SK-N-MC (cell line): ENCODE measurements around the gene FGD6.

ENCODE experiments used
- DNase-seq: peaks from one replicate; pipeline ENCODE4 v3.0.0-alpha.2; 2011; ENCODE audit warnings: low read depth, low spot score
- H3K27ac ChIP-seq: fragments of 200-600 bp; sonication (generic); 2 replicates; pipeline ENCODE4 v1.5.1; 2016; ENCODE audit warnings: mixed run types
- H3K36me3 ChIP-seq: fragments of 200-600 bp; sonication (generic); 2 replicates; pipeline ENCODE4 v1.6.1; 2017; ENCODE audit warnings: antibody characterized with exemption, low read length, mixed read lengths; ENCODE audit not compliant: insufficient read depth
- H3K4me3 ChIP-seq: fragments of 200-600 bp; sonication (generic); 2 replicates; pipeline ENCODE4 v1.5.1; 2016
- H3K9ac ChIP-seq: fragments of 200-600 bp; sonication (generic); 2 replicates; pipeline ENCODE4 v1.8.0; 2017; ENCODE audit warnings: mixed run types, mixed read lengths; ENCODE audit not compliant: insufficient read length
- H3K9me3 ChIP-seq: fragments of 200-600 bp; sonication (generic); 2 replicates; pipeline ENCODE4 v1.6.1; 2017; ENCODE audit warnings: low read depth, mild to moderate bottlenecking, antibody characterized with exemption, low read length, moderate library complexity, mixed read lengths
- EZH2 ChIP-seq: fragments of 200-600 bp; sonication (generic); IDR thresholded peaks from one replicate; pipeline ENCODE4 v1.6.1; 2017; ENCODE audit warnings: antibody characterized with exemption
- FOXP2 ChIP-seq: optimal IDR thresholded peaks from 2 replicates; pipeline ENCODE3; 2011; ENCODE audit warnings: mild to moderate bottlenecking, moderate library complexity; ENCODE audit not compliant: insufficient read depth; ENCODE audit errors: extremely low read length, control extremely low read depth
- POLR2AphosphoS5 ChIP-seq: IDR thresholded peaks from 2 replicates; pipeline ENCODE4 v1.6.1; 2012; ENCODE audit warnings: mild to moderate bottlenecking, low read depth, low read length, borderline replicate concordance

FGD6 gene

DNA sequence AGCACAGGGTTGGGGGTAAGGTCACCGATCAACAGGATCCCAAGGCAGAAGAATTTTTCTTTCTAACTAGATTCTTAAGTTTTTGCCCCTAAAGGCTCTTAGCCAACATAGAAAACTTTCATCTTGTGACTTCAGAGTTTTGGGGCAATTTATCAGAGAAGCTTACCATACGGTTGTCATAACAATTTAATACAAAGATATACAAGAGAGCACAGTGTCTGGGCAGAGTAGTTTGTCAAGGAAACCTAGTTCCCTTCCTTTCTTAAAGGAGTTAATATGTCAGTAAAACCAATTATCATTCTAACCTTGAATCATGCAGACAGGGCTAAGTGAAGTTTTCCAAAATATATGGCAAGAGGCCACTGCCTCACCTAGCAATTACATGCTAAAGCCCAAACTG lies 162.2 kb downstream of the FGD6 start:
- Histone ChIP-seq H3K36me3 (peaks cover 45% of the 10 kb centered on the region), H3K27ac (no peak overlapping the region), H3K9ac (no peak overlapping the region), H3K9me3 (no peaks in the 10 kb centered on the region), H3K4me3 (no peak overlapping the region)
- no peak for DNase-seq
- TF ChIP-seq FOXP2: no peak
- no peak for TF ChIP-seq EZH2
- TF ChIP-seq POLR2AphosphoS5: no peak

DNA sequence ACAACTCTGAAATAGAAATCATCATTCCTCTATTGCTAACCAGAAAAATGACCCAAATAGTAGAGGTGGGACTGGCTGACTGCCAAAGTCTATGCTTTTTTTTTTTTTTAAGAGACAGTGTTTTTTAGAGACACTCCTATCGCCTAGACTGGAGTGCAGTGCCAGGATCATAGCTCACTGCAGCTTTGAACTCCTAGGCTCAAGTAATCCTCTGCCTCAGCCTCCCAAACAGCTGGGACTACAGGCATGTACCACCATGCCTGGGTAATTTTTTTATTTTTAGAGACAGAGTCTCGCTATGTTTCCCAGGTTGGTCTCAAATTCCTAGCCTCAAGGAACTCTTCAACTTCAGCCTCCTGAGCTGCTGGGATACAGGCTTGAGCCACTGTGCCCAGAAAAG lies 163.1 kb downstream of the FGD6 start:
- H3K36me3 ChIP-seq: peaks cover 37% of the 10 kb centered on the region
- H3K27ac ChIP-seq: no peak overlapping the region
- DNase-seq: no peak
- no peaks in the 10 kb centered on the region for H3K9me3 ChIP-seq
- TF ChIP-seq EZH2 (no peak), POLR2AphosphoS5 (no peak), FOXP2 (no peak)
- H3K4me3 ChIP-seq: no peak overlapping the region
- H3K9ac ChIP-seq: no peak overlapping the region

DNA sequence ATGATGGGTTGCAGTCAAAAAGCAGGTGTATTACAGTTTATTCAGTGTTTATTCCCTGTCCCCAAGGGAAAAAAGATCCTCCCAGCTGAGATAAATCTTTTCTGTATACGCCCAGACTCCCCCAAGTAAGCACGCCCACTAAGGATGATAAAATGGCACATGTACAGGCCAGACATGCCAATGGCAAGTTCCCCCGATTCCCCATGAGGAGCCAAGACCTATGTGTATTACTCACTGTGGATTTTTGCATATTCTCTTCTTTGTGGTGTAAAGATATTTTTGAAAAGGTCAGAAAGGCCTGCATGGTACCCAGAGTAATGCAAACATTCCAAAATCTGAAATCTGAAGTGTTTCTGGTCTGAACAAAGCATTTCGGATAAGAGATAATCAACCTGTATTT lies 166.0 kb downstream of the FGD6 start:
- TF ChIP-seq FOXP2 (no peak), POLR2AphosphoS5 (no peak), EZH2 (no peak)
- Histone ChIP-seq H3K27ac (no peak overlapping the region), H3K9ac (no peak overlapping the region), H3K9me3 (no peaks in the 10 kb centered on the region), H3K4me3 (no peak overlapping the region), H3K36me3 (peaks cover 32% of the 10 kb centered on the region)
- DNase-seq: no peak

DNA sequence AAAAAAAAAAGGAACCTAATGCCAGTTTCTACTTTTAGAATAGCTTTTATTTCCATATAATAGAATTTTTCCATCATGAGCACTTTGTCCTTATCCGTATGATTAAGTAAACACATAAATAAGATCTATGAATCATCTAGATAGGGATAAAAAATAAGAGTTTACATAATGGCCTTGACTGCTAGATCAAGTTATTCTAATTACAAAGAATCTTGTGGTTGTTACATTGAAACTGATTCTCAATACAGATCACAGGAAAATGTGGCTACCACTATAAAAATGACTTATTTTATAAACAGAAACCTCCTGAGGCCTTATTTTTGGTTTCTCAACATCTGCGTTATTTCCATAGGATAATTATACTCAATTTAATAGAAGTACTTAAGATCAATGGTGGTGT lies 179.4 kb downstream of the FGD6 start:
- TF ChIP-seq POLR2AphosphoS5 (no peak), FOXP2 (no peak), EZH2 (no peak)
- Histone ChIP-seq H3K4me3 (no peak overlapping the region), H3K9me3 (no peaks in the 10 kb centered on the region), H3K36me3 (peaks cover 27% of the 10 kb centered on the region), H3K9ac (no peak overlapping the region), H3K27ac (no peak overlapping the region)
- no peak for DNase-seq

DNA sequence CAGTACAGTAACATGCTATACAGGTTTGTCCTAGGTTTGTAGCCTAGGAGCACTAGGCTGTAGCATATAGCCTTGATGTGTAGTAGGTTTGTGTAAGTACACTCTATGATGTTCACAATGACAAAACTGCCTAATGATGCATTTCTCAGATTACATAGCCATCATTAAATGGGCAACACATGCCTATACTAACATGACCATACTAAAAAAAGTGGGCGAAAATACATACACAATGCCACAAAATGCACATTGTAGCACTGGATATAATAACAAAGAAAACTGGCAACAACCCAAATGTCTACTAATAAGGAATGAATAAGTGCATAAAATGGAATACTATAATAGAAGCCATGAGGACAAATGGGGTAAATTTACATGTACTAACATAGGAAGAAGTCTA lies 182.5 kb downstream of the FGD6 start:
- Histone ChIP-seq H3K36me3 (peaks cover 23% of the 10 kb centered on the region), H3K4me3 (no peak overlapping the region), H3K27ac (no peak overlapping the region), H3K9ac (no peak overlapping the region), H3K9me3 (no peaks in the 10 kb centered on the region)
- no peak for DNase-seq
- TF ChIP-seq FOXP2 (no peak), POLR2AphosphoS5 (no peak), EZH2 (no peak)
